Activated T-cell treated with anti-CD3 and anti-CD28 coated beads, Interleukin-2, amount 50 U/mL, for 48 hours (primary cell): ENCODE results near the gene HDAC6.

Experiments used
- DNase-seq, 2 experiments: peaks; one replicate each; pipeline ENCODE4 v3.0.0-alpha.2; 2020

Gene HDAC6

DNA sequence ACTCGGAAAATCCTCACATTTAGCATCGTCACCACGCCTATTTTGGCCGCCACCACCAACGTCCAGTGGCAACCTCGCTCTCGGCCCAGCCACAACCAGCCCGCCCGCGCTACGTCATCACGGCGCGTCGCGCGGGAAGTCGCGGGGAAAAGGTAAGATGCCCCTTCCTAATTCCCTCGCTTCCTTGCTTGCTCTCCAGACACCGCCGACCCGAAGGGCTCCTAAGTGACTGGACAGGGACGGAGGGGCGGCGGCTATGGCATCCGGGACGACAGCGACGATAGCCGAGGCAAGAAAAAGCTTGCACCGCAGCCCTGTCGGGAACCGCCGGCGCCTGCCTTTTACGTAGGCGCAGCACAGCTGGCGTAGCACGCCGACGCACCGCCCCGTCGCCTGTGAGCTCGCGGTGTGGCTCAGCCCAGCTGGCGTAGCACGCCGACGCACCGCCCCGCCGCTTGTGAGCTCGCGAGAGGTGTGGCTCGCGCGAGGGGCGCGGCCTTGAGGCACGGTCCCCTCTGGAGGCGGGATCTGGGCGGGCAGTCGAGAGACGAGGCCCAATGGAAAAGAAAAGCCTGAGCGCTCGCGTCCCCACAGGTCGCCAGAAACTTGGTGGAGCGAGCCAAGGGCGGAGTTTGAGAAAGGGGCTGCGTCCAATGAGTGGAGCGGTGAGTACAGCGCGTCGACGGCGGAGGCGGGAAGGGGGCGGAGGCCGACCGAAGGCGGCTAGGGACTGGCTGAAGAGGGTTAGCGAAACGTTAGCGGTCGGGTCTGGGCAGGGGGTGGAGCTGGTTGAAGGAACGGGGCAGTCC, at the start of gene HDAC6:
TSS of gene HDAC6 (plus strand) at position 788 of the 809 bp plus-strand sequence. CDS start 626 bp downstream, outside the sequence.
- DNase-seq = peak; percentile 93 to 95

DNA sequence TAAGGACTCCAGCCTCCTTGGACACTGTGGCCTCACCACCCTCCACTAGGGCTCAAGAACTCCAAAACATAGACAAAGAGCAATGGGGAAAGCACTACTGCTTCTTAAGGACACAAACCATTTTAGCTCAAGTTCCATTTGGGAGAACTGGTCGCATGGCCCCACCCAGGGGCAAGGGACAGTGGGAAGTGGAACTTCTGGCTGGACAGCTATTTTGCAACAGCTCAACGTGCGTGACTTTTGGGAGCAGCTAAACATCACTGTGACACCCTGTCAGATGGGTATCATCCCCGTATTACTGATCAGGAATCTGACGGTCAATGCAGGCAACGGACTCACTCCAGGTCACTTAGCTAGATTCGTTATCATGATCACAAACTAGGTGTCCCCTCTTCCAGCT, 49.4 kb upstream of the HDAC6 start:
- DNase-seq = no peak

DNA sequence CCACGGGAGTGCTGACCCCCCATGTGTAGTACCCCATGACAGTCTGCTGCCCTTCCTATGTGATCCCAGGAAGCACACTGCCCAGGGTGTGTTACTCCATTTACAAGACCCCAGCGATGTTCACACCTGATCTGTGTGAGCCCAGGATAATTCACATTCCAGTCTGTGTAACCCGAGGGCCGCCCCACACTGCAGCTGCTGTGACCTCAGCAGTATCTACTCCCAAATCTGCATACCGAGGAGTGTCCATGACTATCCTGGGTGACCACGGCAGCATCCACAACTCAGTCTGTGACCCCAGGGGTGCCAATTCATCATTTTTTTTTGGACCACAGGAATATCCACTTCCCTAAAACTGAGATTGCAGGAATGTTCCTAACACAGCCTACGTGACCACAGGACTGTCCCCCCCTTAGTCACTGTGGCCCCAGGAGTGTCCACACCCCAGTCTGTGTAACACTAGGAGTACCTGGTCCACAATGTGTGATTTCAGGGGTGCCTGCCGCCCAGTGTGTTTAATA, 48.1 kb upstream of the HDAC6 start:
- no peak for DNase-seq

DNA sequence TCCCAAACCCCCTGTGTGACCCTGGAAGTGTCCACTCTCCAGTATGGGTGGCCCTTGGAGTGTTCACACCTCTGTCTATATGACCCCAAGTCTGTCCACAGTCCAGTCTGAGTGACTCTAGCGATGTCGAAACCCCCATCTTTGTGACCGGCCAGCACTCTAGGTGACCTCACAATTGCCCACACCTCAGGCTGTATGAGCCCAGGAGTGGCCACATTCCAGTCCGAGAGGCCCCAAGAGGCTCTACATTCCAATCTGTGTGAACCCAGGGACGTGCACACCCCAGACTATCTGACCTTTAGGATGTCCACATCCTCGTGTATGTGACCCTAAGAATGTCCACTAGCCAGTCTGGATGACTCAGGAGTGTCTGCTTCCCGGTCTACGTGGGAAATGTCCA, 47.6 kb upstream of the HDAC6 start:
- no peak for DNase-seq

DNA sequence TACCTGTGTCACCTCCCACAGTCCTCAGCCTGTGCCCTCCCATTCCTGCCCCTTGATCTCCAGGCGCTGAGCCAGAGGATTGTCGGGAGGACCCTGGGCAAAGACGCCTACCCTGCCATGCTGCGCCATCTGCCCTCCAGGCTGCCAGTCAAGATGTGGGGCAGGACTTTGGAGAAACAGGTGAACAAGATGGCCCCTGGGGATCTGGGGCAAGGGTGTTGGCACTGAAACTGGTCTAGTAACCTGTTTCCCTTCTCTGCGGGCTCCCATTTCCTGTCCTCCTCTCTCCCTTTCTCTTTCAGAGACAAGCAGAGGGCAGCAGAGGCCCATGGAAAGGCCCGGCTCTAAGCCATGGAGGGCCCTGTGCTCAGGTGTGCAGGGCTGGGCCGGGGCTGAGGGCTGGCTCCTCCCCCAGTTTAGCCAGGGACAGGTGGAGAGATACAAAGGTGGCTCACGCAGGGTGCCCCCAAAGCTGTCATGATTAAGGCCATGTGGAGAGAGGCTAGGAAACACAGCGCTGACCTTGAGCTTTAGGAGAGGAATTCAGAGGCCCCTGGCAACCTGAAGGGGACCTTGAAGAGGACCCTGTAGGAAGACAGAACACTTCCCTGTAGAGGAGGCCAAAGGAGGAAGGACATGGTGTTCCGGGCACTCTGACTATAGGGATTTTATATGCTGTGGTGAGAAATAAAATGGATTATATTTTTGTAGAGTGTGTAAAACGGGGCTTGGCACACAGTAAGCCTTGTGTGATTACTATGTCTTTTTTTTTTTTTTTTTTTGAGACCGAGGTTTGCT, 40.0 kb upstream of the HDAC6 start, which contains the start of gene GLOD5:
TSS of gene GLOD5 (plus strand) at position 74 of the 798 bp plus-strand sequence. CDS start at position 118, 44 bp downstream.
- DNase-seq = peak in 1 of 2 experiments; percentile 24

DNA sequence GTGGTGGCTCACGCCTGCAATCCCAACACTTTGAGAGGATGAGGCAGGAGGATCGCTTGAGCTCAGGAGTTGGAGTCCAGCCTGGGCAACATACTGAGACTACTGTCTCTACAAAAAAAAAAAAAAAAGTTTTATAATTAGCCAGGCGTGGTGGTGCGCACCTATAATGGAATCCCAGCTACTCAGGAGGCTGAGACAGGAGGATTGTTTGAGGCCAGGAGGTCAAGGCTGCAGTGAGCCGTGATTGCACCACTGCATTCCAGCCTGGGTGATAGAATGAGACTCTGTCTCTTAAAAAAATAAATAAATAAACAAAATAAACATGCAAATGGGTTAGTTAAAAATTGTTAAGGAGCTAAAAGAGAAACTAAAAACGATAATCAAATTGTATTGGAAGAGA, 32.6 kb upstream of the HDAC6 start:
- DNase-seq = no peak

DNA sequence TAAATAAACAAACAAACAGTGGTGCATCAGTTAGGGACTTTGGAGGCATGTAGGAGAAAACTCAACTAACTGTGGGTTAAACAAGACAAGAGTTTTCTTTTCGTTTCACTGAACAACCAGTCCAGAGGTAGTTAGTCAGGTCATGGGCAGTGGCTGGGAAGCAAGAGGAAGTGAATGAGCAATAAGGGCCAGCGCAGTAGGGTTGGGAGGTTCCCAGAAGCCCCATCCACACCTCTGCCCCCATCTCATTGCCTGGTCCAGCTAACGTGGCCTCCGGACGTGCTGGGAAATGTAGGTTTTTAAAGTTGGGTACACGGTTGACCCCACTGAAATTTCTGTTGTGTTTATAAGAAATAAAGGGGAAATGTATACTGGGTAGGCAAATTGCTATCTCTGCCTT, 31.6 kb upstream of the HDAC6 start:
- no peak for DNase-seq

DNA sequence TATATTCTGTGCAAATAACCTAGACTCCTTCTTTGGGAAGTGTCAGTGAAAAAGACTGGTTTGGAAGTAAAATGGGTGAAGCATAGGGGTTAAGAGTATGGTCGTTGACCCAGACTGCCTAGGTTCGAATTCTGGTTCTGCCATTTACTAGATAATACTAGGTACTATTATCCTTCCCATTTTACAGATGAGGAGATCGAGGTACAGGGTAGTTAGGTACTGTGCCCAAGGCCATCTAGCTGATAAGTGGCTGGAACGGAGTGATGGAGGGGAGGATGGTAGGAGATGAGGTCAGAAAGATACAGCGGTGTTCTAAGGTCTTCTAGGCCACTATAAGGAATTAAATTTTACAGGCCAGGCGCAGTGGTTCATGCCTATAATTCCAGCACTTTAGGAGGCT, 29.3 kb upstream of the HDAC6 start:
- DNase-seq = no peak

DNA sequence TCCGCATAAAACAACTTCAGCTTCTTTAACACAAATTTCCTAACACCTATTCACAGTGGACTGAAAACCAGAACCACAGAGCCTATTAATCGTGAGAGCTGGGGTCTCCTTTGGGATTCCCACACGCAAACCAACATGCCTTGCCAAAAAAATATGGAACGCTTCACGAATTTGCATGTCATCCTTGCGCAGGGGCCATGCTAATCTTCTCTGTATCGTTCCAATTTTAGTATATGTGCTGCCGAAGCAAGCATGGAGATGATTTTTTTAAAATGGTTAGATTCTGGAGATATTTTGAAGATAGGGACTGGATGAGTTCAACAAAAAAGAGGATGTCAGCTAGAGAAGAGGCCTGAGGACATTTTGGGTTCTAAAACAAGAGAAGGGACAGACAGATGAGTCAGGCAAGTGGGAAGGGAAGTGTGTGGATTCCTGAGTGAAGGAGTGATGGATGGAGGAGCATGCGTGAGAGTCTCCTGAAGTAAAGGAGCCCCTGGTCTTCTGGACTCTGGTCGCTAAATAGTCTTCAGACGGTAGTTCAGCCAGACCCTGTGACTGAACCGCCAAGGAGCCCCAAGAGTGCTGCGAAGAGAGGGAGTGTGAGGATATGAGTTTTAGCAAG, 24.9 kb upstream of the HDAC6 start:
- no peak for DNase-seq

DNA sequence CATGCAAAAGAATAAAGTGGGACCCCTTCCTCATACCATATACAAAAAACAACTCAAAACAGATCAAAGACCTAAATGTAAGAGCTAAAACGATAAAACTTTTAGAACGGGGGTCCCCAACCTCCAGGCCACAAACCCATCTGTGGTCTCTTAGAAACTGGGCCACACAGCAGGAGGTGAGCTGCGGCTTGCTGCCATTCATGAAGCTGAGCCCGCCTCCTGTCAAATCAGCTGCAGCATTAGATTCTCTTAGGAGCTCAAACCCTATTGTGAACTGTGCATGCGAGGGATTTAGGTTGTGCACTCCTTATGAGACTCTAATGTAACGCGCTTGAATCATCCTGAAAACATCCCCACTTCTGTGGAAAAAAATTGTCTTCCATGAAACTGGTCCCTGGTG, 22.5 kb upstream of the HDAC6 start:
- DNase-seq = no peak

DNA sequence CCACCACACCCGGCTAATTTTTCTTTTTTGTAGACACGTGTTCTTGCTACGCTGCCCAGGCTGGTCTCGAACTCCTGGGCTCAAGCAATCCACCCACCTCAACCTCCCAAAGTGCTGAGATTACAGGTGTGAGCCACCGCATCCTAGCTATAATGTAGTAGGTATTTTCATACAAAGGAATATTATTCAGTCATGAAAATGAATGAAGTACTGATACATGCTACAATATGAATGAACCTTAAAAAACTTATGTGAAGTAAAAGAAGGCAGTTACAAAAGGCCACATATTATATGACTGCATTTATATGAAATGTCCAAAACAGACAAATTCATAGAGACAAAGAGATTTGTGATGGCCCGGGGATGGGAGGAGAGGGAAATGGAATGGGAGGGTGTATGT, 20.2 kb upstream of the HDAC6 start:
- DNase-seq = no peak

DNA sequence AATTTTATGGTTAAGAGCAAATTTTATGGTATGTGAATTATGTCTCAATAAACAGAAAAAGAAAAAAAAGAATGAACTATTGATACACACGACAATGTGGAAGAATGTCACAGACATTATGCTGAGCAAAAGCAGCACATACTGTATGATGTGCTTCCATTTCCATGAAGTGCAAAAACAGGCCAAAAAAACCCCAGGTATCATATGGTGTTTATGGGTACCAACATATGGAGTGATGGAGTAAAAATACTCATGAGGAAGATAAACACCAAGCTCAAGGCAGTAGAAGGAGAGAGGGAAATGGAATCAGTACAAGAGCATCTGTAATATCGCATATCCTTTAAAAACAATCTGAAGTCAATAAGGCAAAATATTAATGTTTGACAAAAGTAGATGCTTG, 19.7 kb upstream of the HDAC6 start:
- DNase-seq = no peak

DNA sequence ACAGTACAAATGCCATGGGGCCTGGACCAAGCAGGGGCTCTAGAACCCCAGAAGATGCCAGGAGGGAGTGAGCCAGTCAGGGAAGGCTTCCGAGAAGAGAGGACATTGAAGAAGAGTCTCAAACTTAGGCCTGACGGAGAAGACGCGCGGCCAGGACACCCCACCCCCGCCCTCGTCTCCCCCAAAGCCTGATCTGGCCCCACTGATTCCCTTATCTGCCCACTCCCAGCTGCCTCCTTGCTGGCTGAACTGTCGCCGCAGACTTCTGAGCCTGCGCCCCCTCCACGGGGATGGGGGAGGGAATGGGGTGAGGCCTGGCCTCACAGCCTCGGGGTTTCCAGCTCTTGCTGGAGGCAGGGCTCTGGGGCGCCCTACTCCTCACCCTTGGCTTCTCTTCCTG, 19.1 kb upstream of the HDAC6 start:
- no peak for DNase-seq

DNA sequence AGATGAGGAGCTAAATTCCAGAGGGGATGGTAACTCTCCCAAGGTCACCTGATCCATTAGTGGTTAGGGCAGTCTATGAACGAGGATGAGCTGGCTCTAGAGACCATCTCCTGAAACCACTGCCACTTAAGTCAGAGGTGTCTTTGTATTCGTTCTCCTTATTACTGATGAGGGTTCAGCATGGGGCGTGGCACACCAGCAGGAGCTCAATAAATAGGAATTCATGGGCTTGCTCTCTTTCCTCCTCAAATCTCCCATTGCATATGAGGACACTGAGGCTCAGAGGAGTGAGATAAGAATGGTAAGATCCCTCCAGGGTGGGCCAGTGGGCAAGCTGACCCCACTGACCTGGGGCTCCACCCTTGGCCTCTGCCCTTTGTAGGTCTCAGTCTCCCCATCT, 17.1 kb upstream of the HDAC6 start:
- DNase-seq = no peak

DNA sequence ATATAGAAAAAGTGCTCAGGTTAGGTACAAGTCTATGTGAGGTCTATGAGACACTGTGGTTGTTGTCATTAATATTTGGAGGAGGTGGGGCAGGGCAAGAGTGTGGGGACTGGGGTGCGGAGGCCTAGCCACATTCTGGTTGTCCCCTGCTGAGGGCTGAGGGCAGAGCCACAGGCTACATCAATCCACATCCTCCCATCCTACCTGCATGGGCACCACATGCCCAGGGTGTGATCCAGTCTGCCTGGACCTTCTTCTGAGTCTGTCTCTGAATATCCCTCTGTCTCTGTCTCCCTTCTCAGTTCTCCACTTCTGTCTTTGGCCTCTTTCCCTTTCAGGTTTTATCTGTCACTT, 16.7 kb upstream of the HDAC6 start:
- no peak for DNase-seq

DNA sequence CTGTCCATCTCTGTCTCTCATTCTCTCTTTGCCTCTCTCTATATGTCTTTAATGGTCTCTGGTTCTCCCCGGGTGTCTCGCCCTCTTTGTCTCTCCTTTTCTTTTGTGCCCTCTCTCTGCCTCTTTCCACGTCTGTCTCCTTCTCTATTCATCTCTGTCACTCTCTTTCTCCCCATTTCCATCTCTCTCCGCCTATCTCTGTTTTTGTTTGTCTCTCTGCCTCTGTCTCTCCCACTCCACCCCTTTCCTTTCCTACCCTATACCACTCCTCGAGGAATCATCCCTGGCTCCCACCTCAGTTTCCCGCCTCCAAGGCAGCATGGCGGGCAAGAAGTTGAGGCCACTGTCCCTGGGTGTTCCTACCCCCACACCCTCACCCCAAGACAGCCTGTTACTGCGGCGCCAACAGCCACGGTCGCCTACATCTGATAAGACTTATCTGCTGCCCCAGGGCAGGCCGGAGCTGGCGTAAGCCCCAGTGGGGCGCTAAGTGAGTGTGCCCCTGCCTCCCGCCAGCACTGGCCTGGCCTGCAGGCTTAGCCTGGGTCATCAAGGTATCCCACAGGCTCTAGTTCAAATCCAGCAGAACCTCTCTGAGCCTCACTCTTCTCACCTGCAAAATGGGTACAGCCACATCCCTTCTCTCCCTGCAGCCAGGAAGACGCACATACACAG, 16.2 kb upstream of the HDAC6 start:
- DNase-seq = no peak

DNA sequence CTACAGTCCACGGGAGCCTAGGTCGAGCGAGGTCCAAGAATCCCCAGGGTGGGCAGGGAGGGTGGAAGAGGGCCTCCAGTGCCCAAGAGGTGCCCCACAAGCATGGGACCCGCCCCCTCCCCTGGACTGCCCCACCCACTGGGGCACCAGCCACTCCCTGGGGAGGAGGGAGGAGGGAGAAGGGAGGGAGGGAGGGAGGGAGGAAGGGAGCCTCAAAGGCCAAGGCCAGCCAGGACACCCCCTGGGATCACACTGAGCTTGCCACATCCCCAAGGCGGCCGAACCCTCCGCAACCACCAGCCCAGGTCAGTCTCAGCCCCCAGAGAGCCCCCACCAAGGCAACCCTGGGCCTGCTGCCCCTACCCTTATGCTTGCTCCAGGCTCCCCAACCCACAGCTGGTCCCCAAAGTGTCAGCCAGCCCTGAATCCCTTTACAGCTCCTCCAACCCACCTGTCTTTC, 15.5 kb upstream of the HDAC6 start, which contains the start of gene GATA1:
TSS of gene GATA1 (plus strand) at position 250 of the 460 bp plus-strand sequence. CDS start 4,520 bp downstream, outside the sequence.
- DNase-seq = no peak

DNA sequence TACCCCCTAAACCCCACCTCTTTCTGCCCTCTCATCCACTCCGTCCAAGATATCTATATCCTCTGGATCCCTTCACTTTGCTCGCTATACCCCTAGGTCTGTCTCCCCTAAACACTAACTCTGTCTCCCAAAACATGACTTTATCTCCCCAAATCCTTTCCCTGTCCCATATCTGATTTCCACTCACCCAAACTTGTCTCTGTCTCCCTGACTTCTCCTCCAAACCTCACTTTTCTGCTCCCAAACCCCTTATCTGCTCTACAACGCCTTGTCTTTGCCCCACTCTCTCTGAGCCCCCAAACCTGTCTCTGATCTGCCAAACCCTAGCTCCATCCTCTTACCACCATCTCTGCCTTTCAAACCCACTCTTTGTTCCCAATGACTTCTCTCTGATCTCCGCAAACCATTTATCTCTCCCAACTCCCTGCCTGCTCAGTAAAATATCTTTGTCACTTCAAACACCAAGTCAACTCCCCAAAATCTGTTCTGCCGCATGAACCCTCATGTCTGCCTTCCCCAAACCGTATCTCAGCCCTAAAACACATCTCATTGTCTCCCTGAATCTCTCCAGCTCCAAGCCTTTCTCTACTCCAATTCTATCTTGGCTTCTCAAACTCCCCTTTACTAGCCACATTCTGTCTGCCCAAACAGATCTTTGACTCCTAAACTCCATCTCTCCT, 14.9 kb upstream of the HDAC6 start:
- no peak for DNase-seq

DNA sequence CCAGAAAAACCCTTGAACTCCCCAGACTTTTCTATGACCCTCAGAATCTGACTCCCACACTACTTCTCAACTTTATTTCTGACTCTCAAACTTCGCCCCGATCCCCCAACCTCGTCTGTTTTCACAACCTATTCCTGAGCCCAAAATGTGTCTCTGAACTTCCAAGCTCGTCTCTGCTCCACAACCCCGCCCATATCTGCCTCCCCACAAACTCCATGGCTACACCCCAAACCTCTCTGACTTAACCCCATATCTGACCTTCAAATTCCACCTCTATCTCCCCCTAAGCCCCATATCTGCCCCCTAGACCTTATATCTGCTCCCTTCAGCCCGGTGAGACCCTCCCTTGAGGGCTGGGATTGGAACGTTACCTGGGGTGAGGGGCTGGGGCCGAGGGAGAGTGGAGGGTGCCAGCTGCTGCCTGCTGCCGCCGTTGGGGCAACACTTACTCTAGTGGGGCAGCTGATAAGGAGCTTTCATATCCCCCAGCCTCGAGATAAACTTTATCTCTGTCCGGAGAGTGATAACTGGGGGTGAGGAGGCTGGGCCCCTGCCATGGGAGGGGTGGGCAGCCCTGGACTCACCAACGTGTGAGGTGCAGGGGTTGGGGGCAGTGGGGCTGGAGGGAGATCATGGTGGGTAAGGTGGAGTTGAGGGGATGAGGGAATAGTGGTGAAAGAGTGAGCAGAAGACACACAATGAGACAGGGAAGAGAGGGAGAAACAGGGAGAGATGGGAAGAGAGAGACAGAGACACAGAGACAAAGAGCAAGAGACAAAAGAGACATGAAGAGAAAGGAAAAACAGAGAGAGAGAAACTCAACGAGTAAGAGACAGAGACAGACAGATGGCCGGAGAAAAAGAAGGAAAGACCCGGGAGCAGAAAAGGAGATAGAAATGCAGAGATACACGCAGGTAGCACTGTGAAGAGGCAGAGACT, 14.1 kb upstream of the HDAC6 start:
- no peak for DNase-seq

DNA sequence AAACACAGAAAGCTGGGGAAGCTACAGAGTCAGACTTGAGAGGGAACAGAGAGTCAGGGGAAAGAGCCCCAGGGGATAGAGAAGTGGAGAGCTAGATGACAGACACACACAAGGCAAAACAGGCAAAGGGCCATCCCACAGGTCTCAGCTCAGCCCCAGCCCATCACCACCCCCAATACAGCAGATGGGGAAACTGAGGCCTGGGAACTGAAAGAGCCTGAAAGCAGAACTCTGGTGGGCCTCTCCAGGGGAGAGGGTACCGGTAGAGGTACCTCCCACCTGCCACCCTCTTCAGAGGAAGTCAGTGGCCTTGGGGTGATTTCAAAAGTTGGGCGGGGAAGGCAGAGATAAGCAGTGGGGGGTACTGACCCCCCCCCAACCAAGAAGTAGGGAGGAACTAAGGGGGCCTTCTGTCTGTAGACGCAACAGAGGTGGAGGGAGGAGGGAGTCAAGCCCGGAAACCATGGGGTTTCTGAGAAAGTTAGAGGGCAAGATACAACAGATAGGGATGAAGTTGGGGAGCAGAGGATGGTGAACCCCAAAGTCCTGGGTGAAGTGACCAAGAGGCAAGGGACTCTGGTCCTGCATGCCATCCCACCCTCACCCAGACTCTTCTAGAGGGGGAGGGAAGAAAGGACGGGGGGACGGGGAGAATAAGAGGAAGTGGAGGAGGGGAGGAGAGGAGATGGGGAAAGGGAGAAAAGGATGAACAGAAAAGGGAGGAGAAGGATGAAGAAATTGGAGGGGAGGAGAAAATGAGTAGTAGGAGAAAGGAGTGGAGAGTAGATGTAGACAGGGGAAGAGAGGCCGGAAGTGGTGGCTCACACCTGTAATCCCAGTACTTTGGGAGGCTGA, 12.3 kb upstream of the HDAC6 start:
- DNase-seq = no peak
